Mammary epithelial cell (primary cell): ENCODE measurements around the gene ATP8A2.

Experiments used
- CTCF ChIP-seq, 2 donors: IDR thresholded peaks in 1 of 2; conservative IDR thresholded peaks in 1 of 2; 2 replicates each; pipeline ENCODE4 v1.5.1; 2011 to 2012; ENCODE audit warnings: inconsistent platforms in 2 of 2, low read length in 2 of 2, mild to moderate bottlenecking in 2 of 2, control low read depth in 1 of 2, low read depth in 1 of 2; ENCODE audit not compliant: insufficient read depth in 1 of 2; ENCODE audit errors: extremely low read depth in 1 of 2
- EZH2 ChIP-seq: IDR thresholded peaks from 2 replicates; pipeline ENCODE4 v1.6.1; 2012; ENCODE audit warnings: low read length, inconsistent platforms, borderline replicate concordance

DNA sequence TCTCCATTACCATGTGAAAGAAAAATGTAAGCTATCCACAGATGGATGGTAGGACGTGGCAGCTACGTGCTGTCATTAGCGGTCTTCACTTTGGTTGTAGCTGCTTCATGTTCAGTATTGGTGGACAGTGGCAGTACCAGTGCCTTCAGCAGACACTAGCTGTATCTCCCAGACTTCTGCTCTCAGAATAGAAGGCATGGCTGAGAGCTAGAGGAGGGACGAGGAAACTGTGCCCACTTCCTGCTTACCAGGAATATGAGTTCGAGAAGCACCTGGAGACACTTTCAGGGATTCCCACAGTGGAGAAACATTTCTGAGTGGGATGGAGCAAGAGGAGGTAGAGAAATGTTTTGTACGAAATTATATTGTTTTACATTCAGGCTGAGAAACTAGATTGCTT, 686.9 kb downstream of the ATP8A2 start:
- TF ChIP-seq CTCF (conservative IDR thresholded peaks at IDR 0.05 in 1 of 2, IDR thresholded peaks at IDR 0.05 in 1 of 2; ENCODE audit: extremely low read depth in 1 of 2, insufficient read depth in 1 of 2, low read depth in 1 of 2, low read length in 2 of 2), result no peak
- no peak for TF ChIP-seq EZH2
